ENCODE measurements around the gene FAM53B. TPM values are rescaled to one million over a fixed set of nuclear protein-coding genes. Genes with fewer than 3 reads are reported as not detected.

The FAM53B gene
- total RNA-seq, 1 experiment from 2014 or later, result 9.8 TPM

GRCh38 chr10:124653811-124654651 is 90.1 kb downstream of the FAM53B start:
- Histone ChIP-seq H3K79me2 (ENCODE audit: low read depth) (no peaks in the 10 kb centered on the region), H3K27me3 (ENCODE audit: insufficient read depth, low read depth) (no peaks in the 10 kb centered on the region), H3K9me3 (ENCODE audit: insufficient read depth, low read depth) (no peaks in the 10 kb centered on the region), H3K4me2 (no peak overlapping the region), H3K9me2 (ENCODE audit: insufficient read depth) (no peaks in the 10 kb centered on the region), H3K4me1 (replicated peaks; ENCODE audit: insufficient read depth) (no peaks in the 10 kb centered on the region), H2AFZ (no peak overlapping the region), H3K27ac (no peak overlapping the region), H3K4me3 (no peak overlapping the region), H3K36me3 (ENCODE audit: low read depth) (no peaks in the 10 kb centered on the region), H4K20me1 (ENCODE audit: insufficient read depth) (no peaks in the 10 kb centered on the region), H3F3A (ENCODE audit: insufficient read depth, low read depth) (no peaks in the 10 kb centered on the region)
- intact Hi-C loops (cut with micrococcal nuclease; ENCODE audit: unreplicated experiment), result no loop called here
- no peak for TF ChIP-seq CTCF (conservative IDR thresholded peaks at IDR 0.05)
- no peak for TF ChIP-seq EZH2 (IDR thresholded peaks at IDR 0.05; ENCODE audit: low read depth)
- no TSS peak for BruUV-seq (replicated peaks)
- no peak for DNase-seq
- ChIA-PET CTCF (no interaction called here), POLR2A (ENCODE audit: unreplicated experiment) (no interaction called here)

- ChIA-PET CTCF (no interaction called here), POLR2A (ENCODE audit: unreplicated experiment) (no interaction called here)
- no peaks in the 10 kb centered on the region for H3K79me2 ChIP-seq (ENCODE audit: low read depth)
- H3F3A ChIP-seq (ENCODE audit: insufficient read depth, low read depth), result no peaks in the 10 kb centered on the region
- H3K4me1 ChIP-seq (replicated peaks; ENCODE audit: insufficient read depth), result no peaks in the 10 kb centered on the region
- H3K27me3 ChIP-seq (ENCODE audit: insufficient read depth, low read depth), result no peaks in the 10 kb centered on the region
- no peak overlapping the region for H2AFZ ChIP-seq
- no peak for DNase-seq
- no peak overlapping the region for H3K4me3 ChIP-seq
- no peaks in the 10 kb centered on the region for H3K9me2 ChIP-seq (ENCODE audit: insufficient read depth)
- H3K36me3 ChIP-seq (ENCODE audit: low read depth), result no peaks in the 10 kb centered on the region
- intact Hi-C loops (cut with micrococcal nuclease; ENCODE audit: unreplicated experiment), result no loop called here
- H3K27ac ChIP-seq, result no peak overlapping the region
- no peaks in the 10 kb centered on the region for H3K9me3 ChIP-seq (ENCODE audit: insufficient read depth, low read depth)
- no peaks in the 10 kb centered on the region for H4K20me1 ChIP-seq (ENCODE audit: insufficient read depth)
- BruUV-seq (replicated peaks), result no TSS peak
- TF ChIP-seq EZH2 (IDR thresholded peaks at IDR 0.05; ENCODE audit: low read depth) (no peak), CTCF (conservative IDR thresholded peaks at IDR 0.05) (no peak)
- H3K4me2 ChIP-seq, result no peak overlapping the region
Measured at GRCh38 chr10:124653311-124653710, 90.9 kb downstream of the FAM53B start.

GRCh38 chr10:124652701-124653100 is 91.5 kb downstream of the FAM53B start:
- TF ChIP-seq CTCF (conservative IDR thresholded peaks at IDR 0.05) (no peak), EZH2 (IDR thresholded peaks at IDR 0.05; ENCODE audit: low read depth) (no peak)
- no peaks in the 10 kb centered on the region for H3K27me3 ChIP-seq (ENCODE audit: insufficient read depth, low read depth)
- no peak overlapping the region for H3K4me3 ChIP-seq
- no TSS peak for BruUV-seq (replicated peaks)
- ChIA-PET CTCF (no interaction called here), POLR2A (ENCODE audit: unreplicated experiment) (no interaction called here)
- no peaks in the 10 kb centered on the region for H4K20me1 ChIP-seq (ENCODE audit: insufficient read depth)
- H3K9me3 ChIP-seq (ENCODE audit: insufficient read depth, low read depth), result no peaks in the 10 kb centered on the region
- H2AFZ ChIP-seq, result no peak overlapping the region
- DNase-seq, result no peak
- H3K79me2 ChIP-seq (ENCODE audit: low read depth), result no peaks in the 10 kb centered on the region
- no peaks in the 10 kb centered on the region for H3K36me3 ChIP-seq (ENCODE audit: low read depth)
- no peak overlapping the region for H3K4me2 ChIP-seq
- H3K4me1 ChIP-seq (replicated peaks; ENCODE audit: insufficient read depth), result no peaks in the 10 kb centered on the region
- no peak overlapping the region for H3K27ac ChIP-seq
- no peaks in the 10 kb centered on the region for H3F3A ChIP-seq (ENCODE audit: insufficient read depth, low read depth)
- no peaks in the 10 kb centered on the region for H3K9me2 ChIP-seq (ENCODE audit: insufficient read depth)
- intact Hi-C loops (cut with micrococcal nuclease; ENCODE audit: unreplicated experiment), result no loop called here
